Cardiac muscle cell (in vitro differentiated cells and primary cell): Measurements from ENCODE around the gene ARL5B. TPM values are rescaled to one million over a fixed set of nuclear protein-coding genes. Genes with fewer than 3 reads are reported as not detected.

Source experiments
- DNase-seq, 2 donors: peaks; one replicate each; pipeline versions ENCODE4 v3.0.0 to v3.0.0-alpha.2; 2010 to 2017; ENCODE audit warnings: low read depth in 1 of 2, low spot score in 1 of 2
- H3K27ac ChIP-seq: fragments of 200-600 bp; sonication (generic); 2 replicates; pipeline ENCODE4 v1.5.1; 2016
- H3K27me3 ChIP-seq: fragments of 200-600 bp; sonication (generic); 2 replicates; pipeline ENCODE4 v1.6.0; 2016; ENCODE audit warnings: control low read depth
- H3K36me3 ChIP-seq: fragments of 200-600 bp; sonication (generic); 2 replicates; pipeline ENCODE4 v1.5.1; 2016; ENCODE audit warnings: control low read depth
- H3K4me1 ChIP-seq: fragments of 200-600 bp; sonication (generic); 2 replicates; pipeline ENCODE4 v1.8.1; 2017; ENCODE audit warnings: low read depth, mild to moderate bottlenecking, mixed run types
- H3K4me3 ChIP-seq: fragments of 200-600 bp; sonication (generic); 2 replicates; pipeline ENCODE4 v1.5.1; 2016; ENCODE audit warnings: mild to moderate bottlenecking
- H3K9me3 ChIP-seq: fragments of 200-600 bp; sonication (generic); 2 replicates; pipeline ENCODE4 v1.5.1; 2017; ENCODE audit warnings: low read depth, mild to moderate bottlenecking, control low read depth
- CTCF ChIP-seq: IDR thresholded peaks from 2 replicates; pipeline ENCODE4 v1.5.1; 2012; ENCODE audit warnings: low read depth, mild to moderate bottlenecking, low read length
- polyA plus RNA-seq: library from polyadenylated mRNA; unstranded; fragments of >200 nt; fragmentation: Nextera tagmentation; extraction: Ambion mirVana; gene quantifications from 2 replicates; pipeline ENCODE4 v1.2.1, GENCODE V29; 2016
- total RNA-seq: library from RNA; depleted of rRNA; stranded (reverse); fragments of >200 nt; gene quantifications from 2 replicates; pipeline ENCODE4 v1.2.3, GENCODE V29; 2016

Gene ARL5B
- total and polyA plus RNA-seq, 2 experiments from 2014 or later, result 15.9 to 30.3 TPM

- TF ChIP-seq CTCF, result no peak
- Histone ChIP-seq H3K27ac (no peak overlapping the region), H3K36me3 (no peaks in the 10 kb centered on the region), H3K4me3 (no peak overlapping the region), H3K4me1 (peaks cover 5% of the 10 kb centered on the region), H3K9me3 (no peaks in the 10 kb centered on the region), H3K27me3 (no peaks in the 10 kb centered on the region)
- no peak for DNase-seq
Observed at GRCh38 chr10:18719811-18720210, 60.6 kb downstream of the ARL5B start.

GRCh38 chr10:18721067-18721466 is 61.8 kb downstream of the ARL5B start:
- Histone ChIP-seq H3K27ac (no peak overlapping the region), H3K4me3 (no peak overlapping the region), H3K4me1 (peaks cover 5% of the 10 kb centered on the region), H3K36me3 (no peaks in the 10 kb centered on the region), H3K9me3 (no peaks in the 10 kb centered on the region), H3K27me3 (no peaks in the 10 kb centered on the region)
- TF ChIP-seq CTCF, result no peak
- peak in 1 of 2 donors; percentile 5 for DNase-seq

GRCh38 chr10:18723801-18724200 is 64.6 kb downstream of the ARL5B start:
- Histone ChIP-seq H3K27ac (no peak overlapping the region), H3K4me1 (peaks cover 5% of the 10 kb centered on the region), H3K9me3 (no peaks in the 10 kb centered on the region), H3K27me3 (no peaks in the 10 kb centered on the region), H3K4me3 (no peak overlapping the region), H3K36me3 (no peaks in the 10 kb centered on the region)
- no peak for DNase-seq
- no peak for TF ChIP-seq CTCF

Other genes with a start within 250 kb of the ARL5B start
- gene NSUN6, start 7.8 kb upstream of the ARL5B start, total RNA-seq, result 7.3 and 11.4 TPM in 2 replicates
- 15.4 and 26.1 TPM in 2 replicates for gene NSUN6, start 7.8 kb upstream of the ARL5B start, polyA plus RNA-seq